Fibroblast of mammary gland (primary cell): ENCODE measurements around the gene CLCN6.

Experiments
- DNase-seq: peaks from one replicate; pipeline ENCODE4 v3.0.0-alpha.2; 2010; ENCODE audit warnings: low read depth
- H3K4me3 ChIP-seq: 2 replicates; pipeline ENCODE4 v1.5.1; 2011; ENCODE audit warnings: low read depth, mild to moderate bottlenecking, low read length, moderate library complexity; ENCODE audit not compliant: control insufficient read depth
- CTCF ChIP-seq: conservative IDR thresholded peaks from 2 replicates; pipeline ENCODE4 v1.5.1; 2011; ENCODE audit warnings: low read depth, low read length, inconsistent platforms; ENCODE audit not compliant: control insufficient read depth, insufficient read depth

CLCN6 gene

GRCh38 chr1:11784993-11785769, 20.8 kb upstream of the CLCN6 start:
- TF ChIP-seq CTCF = peak; percentile 70
- peak; percentile 53 for DNase-seq
- peak overlapping the region; percentile 20 for H3K4me3 ChIP-seq

GRCh38 chr1:11786168-11786567, 19.8 kb upstream of the CLCN6 start:
- H3K4me3 ChIP-seq = no peak overlapping the region
- no peak for TF ChIP-seq CTCF
- no peak for DNase-seq

GRCh38 chr1:11787251-11787803, 18.7 kb upstream of the CLCN6 start:
- H3K4me3 ChIP-seq = no peak overlapping the region
- peak; percentile 28 for DNase-seq
- TF ChIP-seq CTCF = no peak

GRCh38 chr1:11787804-11788436, 18.1 kb upstream of the CLCN6 start:
- no peak for DNase-seq
- no peak overlapping the region for H3K4me3 ChIP-seq
- no peak for TF ChIP-seq CTCF

- DNase-seq = no peak
- H3K4me3 ChIP-seq = no peak overlapping the region
- TF ChIP-seq CTCF = no peak
These were observed 17.4 kb upstream of the CLCN6 start for GRCh38 chr1:11788549-11789053.

- DNase-seq = no peak
- no peak for TF ChIP-seq CTCF
- H3K4me3 ChIP-seq = no peak overlapping the region
These were observed 16.6 kb upstream of the CLCN6 start for GRCh38 chr1:11789126-11790067.
